Dedifferentiated amniotic fluid mesenchymal stem cell (primary cell): Measurements from ENCODE around the gene ADAM12.
"Not testable (repeated sequence)": the region's sequence is repeated elsewhere in the genome, so short reads cannot be mapped to it uniquely, and the experiment has no call there.

ENCODE experiments used
- DNase-seq: peaks from one replicate; pipeline ENCODE4 v3.0.0-alpha.2; 2016; ENCODE audit errors: extremely low spot score

ADAM12 gene

DNA sequence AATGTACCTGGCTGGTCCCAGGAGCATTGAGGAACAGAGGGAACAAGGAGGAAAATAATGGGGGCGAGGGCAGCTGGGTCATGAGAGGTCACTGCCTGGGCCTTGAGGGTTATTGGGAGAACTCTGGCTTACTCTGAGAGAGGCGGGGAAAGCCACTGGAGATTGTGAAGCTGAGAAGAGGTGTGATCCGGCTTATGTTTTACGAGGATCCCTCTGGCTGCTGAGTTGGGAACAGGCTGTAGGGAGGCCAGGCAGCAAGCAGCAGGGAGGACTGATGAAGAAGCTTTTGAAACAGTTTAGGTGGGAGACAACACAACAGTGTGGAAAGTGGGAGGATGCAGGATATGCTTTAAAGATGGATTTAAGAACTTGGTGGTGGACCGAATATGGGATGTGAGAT, 404.6 kb downstream of the ADAM12 start:
- DNase-seq: no peak

DNA sequence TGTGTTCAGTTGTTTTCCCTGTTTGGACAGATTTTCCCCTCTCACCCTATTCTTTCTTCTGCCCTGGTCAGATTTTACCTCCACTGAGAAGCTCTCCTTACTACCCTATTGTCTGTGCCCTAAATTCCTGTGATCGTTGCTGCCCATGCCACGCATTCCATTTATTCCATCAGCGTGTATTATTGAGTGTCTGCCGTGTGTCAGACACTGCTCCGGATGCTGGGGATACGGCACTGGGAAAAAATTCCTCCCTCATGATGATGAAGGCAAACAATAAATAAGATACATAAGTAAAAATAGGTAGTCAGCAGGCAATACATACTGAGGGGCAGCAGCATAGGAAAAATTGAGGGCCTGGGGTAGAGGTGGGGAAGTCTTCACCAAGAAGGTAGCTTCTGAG, 405.1 kb downstream of the ADAM12 start:
- no peak for DNase-seq

DNA sequence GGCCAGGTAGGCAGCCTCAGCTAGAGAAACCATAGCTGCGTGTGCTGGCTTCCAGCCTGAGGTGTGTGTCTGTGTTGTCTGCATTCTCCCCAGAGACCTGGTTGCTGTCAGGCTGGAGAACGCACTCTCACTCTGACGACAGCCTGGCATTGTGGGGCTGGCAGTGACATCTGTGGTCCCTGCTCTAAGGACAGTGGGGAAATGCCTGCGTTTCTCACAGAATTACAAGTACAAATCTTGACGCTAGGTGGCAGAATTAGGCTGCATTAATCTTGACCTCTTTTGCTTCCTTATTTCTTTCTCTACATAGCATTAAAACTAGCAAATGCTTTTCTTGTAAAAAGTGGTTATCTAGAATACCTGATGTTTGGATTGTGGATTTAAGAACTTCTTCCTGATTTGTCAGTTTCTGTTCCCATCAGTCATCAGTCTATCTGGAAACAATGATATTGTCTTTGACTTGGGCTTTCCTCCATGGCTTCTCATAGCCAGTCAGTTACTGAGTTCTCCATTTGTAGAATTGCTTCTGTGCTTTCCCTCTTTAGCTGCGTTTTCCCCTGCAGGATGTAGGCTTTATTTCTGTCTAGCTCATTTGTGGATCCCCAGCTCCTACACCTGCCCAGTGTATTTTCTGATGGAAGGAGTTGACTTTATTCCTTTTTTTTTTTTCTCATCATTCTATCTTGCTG, 405.9 kb downstream of the ADAM12 start:
- peak; percentile 86 for DNase-seq

DNA sequence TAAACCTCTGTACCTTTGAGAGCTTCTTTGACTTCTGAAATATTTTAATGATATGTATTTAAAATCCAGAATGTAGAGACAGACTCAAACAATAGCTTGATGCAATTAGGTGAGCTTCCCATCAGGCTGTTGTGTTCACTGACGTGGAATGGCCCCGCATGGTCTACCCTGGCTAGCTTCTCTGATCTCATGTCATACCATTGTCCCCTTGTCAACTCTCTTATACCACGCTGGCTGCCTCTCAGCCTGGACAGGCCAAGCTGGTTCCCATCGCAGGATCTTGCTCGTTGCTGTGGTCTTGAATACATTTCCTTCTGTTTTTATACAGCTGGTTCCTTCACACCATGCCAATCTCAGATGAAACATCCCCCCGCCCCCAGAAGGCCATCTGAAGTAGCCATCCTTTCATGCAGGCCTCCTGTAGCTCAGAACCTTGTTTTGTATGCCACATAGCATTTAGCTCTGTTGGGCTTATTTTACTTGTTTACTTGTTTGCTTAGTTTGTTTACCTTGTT, 407.7 kb downstream of the ADAM12 start:
- DNase-seq: no peak

DNA sequence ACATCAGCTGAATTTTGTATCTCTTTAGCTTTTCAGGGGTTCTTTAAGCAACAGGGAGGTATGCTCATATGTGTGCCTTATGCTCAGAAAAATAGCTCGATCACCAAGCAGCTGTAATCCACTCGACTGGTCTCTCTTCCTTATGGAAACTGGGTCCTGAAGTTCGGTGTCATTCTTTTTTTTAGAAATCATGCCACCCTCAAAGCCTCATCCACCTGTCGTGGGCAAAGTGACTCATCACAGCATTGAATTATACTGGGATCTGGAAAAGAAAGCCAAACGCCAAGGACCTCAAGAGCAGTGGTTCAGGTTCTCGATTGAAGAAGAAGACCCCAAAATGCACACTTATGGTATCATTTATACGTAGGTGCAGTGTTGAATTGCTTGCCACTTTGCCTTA, 408.3 kb downstream of the ADAM12 start:
- DNase-seq: no peak

DNA sequence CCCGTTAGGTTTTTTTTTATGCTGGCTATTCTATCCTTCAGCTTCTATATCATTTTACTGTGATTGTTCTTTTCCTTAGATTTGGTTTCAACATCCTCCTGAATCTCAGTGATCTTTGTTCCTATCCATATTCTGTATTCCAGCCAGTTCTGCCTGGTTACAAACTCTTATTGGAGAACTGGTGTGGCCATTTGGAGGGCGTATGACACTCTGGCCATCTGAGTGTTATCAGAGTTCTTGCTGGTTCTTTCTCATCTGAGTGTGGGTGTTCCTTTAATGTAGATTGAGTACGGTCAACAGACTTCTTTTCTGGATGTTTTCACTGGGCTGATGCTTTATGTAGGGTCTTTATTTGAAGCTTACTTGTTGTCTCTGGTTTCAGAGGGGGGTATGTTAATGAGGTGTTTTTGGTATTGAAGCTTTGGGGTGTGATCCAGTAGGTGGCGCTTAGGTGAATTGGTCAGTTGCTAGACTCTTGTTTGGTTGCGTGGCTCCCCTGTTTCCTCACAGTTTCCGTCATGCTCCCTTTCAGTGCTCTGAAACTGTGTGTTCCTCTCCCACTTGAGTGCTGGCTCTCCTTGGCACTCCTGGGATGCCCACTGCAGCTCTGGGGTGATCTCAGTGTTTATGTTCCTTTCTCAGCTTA, 411.2 kb downstream of the ADAM12 start:
- DNase-seq: no peak

DNA sequence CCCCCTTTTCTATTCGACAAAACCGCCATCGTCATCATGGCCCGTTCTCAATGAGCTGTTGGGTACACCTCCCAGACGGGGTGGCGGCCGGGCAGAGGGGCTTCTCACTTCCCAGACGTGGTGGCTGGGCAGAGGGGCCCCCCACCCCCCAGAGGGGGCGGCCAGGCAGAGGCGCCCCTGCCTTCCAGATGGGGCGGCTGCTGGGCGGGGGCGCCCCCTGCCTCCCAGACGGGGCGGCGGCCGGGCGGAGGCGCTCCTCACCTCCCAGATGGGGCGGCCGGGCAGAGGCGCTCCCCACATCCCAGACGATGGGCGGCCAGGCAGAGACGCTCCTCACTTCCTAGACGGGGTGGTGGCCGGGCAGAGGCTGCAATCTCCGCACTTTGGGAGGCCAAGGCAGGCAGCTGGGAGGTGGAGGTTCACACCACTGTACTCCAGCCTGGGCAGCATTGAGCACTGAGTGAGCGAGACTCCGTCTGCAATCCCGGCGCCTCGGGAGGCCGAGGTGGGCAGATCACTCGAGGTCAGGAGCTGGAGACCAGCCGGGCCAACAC, 418.1 kb downstream of the ADAM12 start:
- not testable (repeated sequence) for DNase-seq

DNA sequence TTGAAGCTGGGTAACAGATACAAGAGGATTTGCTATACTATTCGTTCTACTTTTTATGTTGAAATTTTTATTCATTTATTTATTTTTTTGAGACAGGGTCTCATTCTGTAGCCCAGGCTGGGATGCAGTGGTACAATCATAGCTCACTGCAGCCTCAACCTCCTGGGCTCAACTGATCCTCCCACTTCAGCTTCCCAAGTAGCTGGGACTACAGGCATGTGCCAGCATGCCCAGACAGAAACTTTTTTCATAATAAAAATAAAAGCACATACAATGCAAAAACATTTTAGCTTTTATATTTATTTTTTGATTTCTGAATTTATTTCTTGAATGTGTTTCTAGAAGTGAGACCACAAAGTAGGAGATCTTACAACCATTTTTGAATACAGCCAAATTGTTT, 420.7 kb downstream of the ADAM12 start:
- no peak for DNase-seq

DNA sequence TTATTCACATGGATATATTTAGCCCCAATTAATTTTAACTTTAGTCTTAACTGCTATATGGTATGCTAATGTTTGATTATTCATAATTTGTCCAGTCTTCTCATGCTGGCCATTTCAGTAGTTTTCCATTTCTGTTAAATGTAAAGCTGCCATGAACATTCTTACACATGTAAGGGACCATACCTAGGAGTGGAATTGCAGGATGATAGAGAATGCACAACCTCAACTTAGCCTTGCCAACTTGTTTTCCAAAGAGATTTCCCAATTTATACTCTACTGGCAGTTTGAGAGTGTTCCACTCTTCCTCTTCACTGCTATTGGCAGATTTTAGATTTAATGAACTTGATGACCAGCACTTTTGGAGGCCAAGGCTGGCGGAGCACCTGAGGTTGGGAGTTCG, 423.7 kb downstream of the ADAM12 start:
- DNase-seq: no peak
